CD14-positive monocyte (primary cell): ENCODE results near the gene ERICH4. TPM values are rescaled to one million over a fixed set of nuclear protein-coding genes. Genes with fewer than 3 reads are reported as not detected.

Experiments
- DNase-seq, 3 donors: peaks; one replicate each; pipeline ENCODE4 v3.0.0-alpha.2; 2011 to 2022
- H2AFZ ChIP-seq: 2 replicates; pipeline ENCODE4 v1.6.0; 2012; ENCODE audit warnings: mild to moderate bottlenecking, low read depth, low read length, inconsistent platforms; ENCODE audit not compliant: insufficient read depth, poor library complexity, severe bottlenecking
- H3K27ac ChIP-seq, 2 donors: 1 replicate in 1 of 2; 2 replicates in 1 of 2; pipeline ENCODE4 v1.5.1; 2012 to 2013; ENCODE audit warnings: low read length in 2 of 2, control low read depth in 1 of 2, inconsistent platforms in 1 of 2, low read depth in 1 of 2, mild to moderate bottlenecking in 1 of 2
- H3K27me3 ChIP-seq, 2 donors: one replicate each; pipeline versions ENCODE4 v1.6.0 to v1.6.1; 2011 to 2013; ENCODE audit warnings: low read length in 2 of 2; ENCODE audit not compliant: control insufficient read depth in 2 of 2, insufficient read depth in 2 of 2
- H3K36me3 ChIP-seq, 2 donors: replicated peaks in 1 of 2; 1 replicate in 1 of 2; 2 replicates in 1 of 2; pipeline versions ENCODE4 v1.5.1 to v1.6.1; 2012 to 2013; ENCODE audit warnings: low read length in 2 of 2, control low read depth in 1 of 2, inconsistent platforms in 1 of 2, mild to moderate bottlenecking in 1 of 2; ENCODE audit not compliant: insufficient read depth in 2 of 2, control insufficient read depth in 1 of 2
- H3K4me1 ChIP-seq, 2 donors: 1 replicate in 1 of 2; 2 replicates in 1 of 2; pipeline versions ENCODE4 v1.5.1 to v1.6.1; 2012 to 2013; ENCODE audit warnings: low read length in 2 of 2, control low read depth in 1 of 2, inconsistent platforms in 1 of 2, mild to moderate bottlenecking in 1 of 2, moderate library complexity in 1 of 2; ENCODE audit not compliant: insufficient read depth in 2 of 2, control insufficient read depth in 1 of 2
- H3K4me2 ChIP-seq: replicated peaks from 2 replicates; pipeline ENCODE3; 2012; ENCODE audit warnings: low read length, moderate library complexity, mild to moderate bottlenecking; ENCODE audit not compliant: poor library complexity, severe bottlenecking; ENCODE audit errors: extremely low read depth
- H3K4me3 ChIP-seq, 3 experiments: fragments of 200-600 bp in 1 of 3; sonication (generic) in 1 of 3; replicated peaks in 1 of 3; 1 replicate in 2 of 3; 2 replicates in 1 of 3; pipeline ENCODE4 v1.5.1; 2011 to 2013; ENCODE audit warnings: low read length in 3 of 3, mild to moderate bottlenecking in 3 of 3, control low read depth in 2 of 3, low read depth in 2 of 3, inconsistent platforms in 1 of 3, moderate library complexity in 1 of 3
- H3K79me2 ChIP-seq: 2 replicates; pipeline ENCODE4 v1.6.0; 2012; ENCODE audit warnings: mild to moderate bottlenecking, control low read depth, inconsistent platforms, low read length, moderate library complexity; ENCODE audit not compliant: insufficient read depth
- H3K9ac ChIP-seq: 2 replicates; pipeline ENCODE4 v1.6.0; 2017; ENCODE audit warnings: low read length, mild to moderate bottlenecking; ENCODE audit not compliant: insufficient read depth, poor library complexity, severe bottlenecking
- H3K9me3 ChIP-seq, 2 donors: replicated peaks in 1 of 2; 1 replicate in 1 of 2; 2 replicates in 1 of 2; pipeline versions ENCODE4 v1.5.1 to v1.6.1; 2012 to 2013; ENCODE audit warnings: low read length in 2 of 2, control low read depth in 1 of 2; ENCODE audit not compliant: control insufficient read depth in 1 of 2, insufficient read depth in 1 of 2
- H4K20me1 ChIP-seq: 2 replicates; pipeline ENCODE4 v1.6.0; 2012; ENCODE audit warnings: mild to moderate bottlenecking, low read length, control low read depth, moderate library complexity; ENCODE audit not compliant: insufficient read depth
- H3K27ac Mint-ChIP-seq, 7 donors: one replicate each; pipeline ENCODE4 v1.8.0; 2020; ENCODE audit warnings: mild to moderate bottlenecking in 7 of 7, mixed read lengths in 7 of 7, moderate library complexity in 6 of 7, inconsistent platforms in 2 of 7
- H3K27me3 Mint-ChIP-seq, 3 donors: one replicate each; pipeline ENCODE4 v1.8.0; 2021 to 2022; ENCODE audit warnings: low read depth in 3 of 3, mild to moderate bottlenecking in 3 of 3, mixed read lengths in 3 of 3, moderate library complexity in 3 of 3, inconsistent platforms in 1 of 3
- H3K36me3 Mint-ChIP-seq, 2 donors: one replicate each; pipeline ENCODE4 v1.8.0; 2020; ENCODE audit warnings: mixed read lengths in 2 of 2, inconsistent platforms in 1 of 2, mild to moderate bottlenecking in 1 of 2
- H3K4me1 Mint-ChIP-seq: one replicate; pipeline ENCODE4 v1.8.0; 2020; ENCODE audit warnings: mild to moderate bottlenecking, mixed read lengths
- H3K4me3 Mint-ChIP-seq, 2 donors: one replicate each; pipeline ENCODE4 v1.8.0; 2020; ENCODE audit warnings: mild to moderate bottlenecking in 2 of 2, mixed read lengths in 2 of 2, moderate library complexity in 1 of 2
- H3K9me3 Mint-ChIP-seq, 7 donors: one replicate each; pipeline ENCODE4 v1.8.0; 2020 to 2022; ENCODE audit warnings: mixed read lengths in 7 of 7, mild to moderate bottlenecking in 6 of 7, moderate library complexity in 6 of 7, inconsistent platforms in 2 of 7
- WGBS: methylation state at CpG from one replicate; pipeline ENCODE4 v1.1.5; 2013; ENCODE audit warnings: missing lambda C conversion rate; ENCODE audit not compliant: insufficient coverage; 5-methylcytosine and 5-hydroxymethylcytosine counted together
- intact Hi-C, 2 donors: fragments of 100-400 bp; cut with micrococcal nuclease; formaldehyde crosslinking; loops; one replicate each; pipeline versions ENCODE4 v1.15.0 to v1.15.1; 2023
- polyA plus RNA-seq, 3 donors: library from polyadenylated mRNA; depleted of rRNA in 1 of 3; unstranded in 2 of 3; stranded (reverse) in 1 of 3; fragments of 300-500 nt in 2 of 3; fragments of >200 nt in 1 of 3; fragmentation: Illumina TruSeq in 2 of 3; gene quantifications; 1 replicate in 2 of 3; 2 replicates in 1 of 3; pipeline ENCODE4 v1.2.3, GENCODE V29; 2012 to 2021
- small RNA-seq: library from RNA; depleted of rRNA; stranded (forward); fragments of <200 nt; gene quantifications from one replicate; pipeline ENCODE3, GENCODE V24; 2012; ENCODE audit warnings: low read depth; ENCODE audit not compliant: insufficient read length
- TF ChIP-seq, protein P1 (sequence below): fragments of 200-600 bp; IDR thresholded peaks from one replicate; pipeline ENCODE4 v1.8.0; 2022; ENCODE audit warnings: antibody characterized with exemption, mild to moderate bottlenecking

The ERICH4 gene
- polyA plus RNA-seq, 3 donors, result 0.09 TPM; not detected in 2

GRCh38 chr19:41492843-41493242 is 49.9 kb downstream of the ERICH4 start:
- Mint-ChIP-seq H3K36me3 (no peaks in the 10 kb centered on the region), H3K9me3 (peaks cover 0 to 4% (median 1%) of the 10 kb centered on the region in 7 donors), H3K4me3 (no peak overlapping the region), H3K27me3 (peaks cover 4 to 15% (median 14%) of the 10 kb centered on the region in 3 donors), H3K4me1 (no peaks in the 10 kb centered on the region), H3K27ac (peak overlapping the region in 1 of 7 donors; percentile 0)
- Histone ChIP-seq H4K20me1 (no peaks in the 10 kb centered on the region), H3K36me3 (no peaks in the 10 kb centered on the region), H2AFZ (no peak overlapping the region), H3K9me3 (no peaks in the 10 kb centered on the region), H3K4me1 (no peaks in the 10 kb centered on the region), H3K27me3 (no peaks in the 10 kb centered on the region), H3K4me2 (no peak overlapping the region), H3K9ac (no peak overlapping the region), H3K27ac (no peak overlapping the region), H3K79me2 (no peaks in the 10 kb centered on the region), H3K4me3 (no peak overlapping the region)
- TF ChIP-seq, protein P1, sequence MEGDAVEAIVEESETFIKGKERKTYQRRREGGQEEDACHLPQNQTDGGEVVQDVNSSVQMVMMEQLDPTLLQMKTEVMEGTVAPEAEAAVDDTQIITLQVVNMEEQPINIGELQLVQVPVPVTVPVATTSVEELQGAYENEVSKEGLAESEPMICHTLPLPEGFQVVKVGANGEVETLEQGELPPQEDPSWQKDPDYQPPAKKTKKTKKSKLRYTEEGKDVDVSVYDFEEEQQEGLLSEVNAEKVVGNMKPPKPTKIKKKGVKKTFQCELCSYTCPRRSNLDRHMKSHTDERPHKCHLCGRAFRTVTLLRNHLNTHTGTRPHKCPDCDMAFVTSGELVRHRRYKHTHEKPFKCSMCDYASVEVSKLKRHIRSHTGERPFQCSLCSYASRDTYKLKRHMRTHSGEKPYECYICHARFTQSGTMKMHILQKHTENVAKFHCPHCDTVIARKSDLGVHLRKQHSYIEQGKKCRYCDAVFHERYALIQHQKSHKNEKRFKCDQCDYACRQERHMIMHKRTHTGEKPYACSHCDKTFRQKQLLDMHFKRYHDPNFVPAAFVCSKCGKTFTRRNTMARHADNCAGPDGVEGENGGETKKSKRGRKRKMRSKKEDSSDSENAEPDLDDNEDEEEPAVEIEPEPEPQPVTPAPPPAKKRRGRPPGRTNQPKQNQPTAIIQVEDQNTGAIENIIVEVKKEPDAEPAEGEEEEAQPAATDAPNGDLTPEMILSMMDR, result no peak
- no peak for DNase-seq
- intact Hi-C loops, result no loop called here
- WGBS, result 100% methylated on average over 2 of the region's 5 CpGs

Small RNA genes within 50 kb of the gene (small RNA-seq; reads per million reads assigned to genes)
- gene RF00017, result not detected

Other genes with a start within 250 kb of the ERICH4 start
- 10 to 100 TPM in 2 of 3 donors, 1 to 10 TPM in 1; 8.9 to 20.3 (median 10.3) TPM for gene CYP2S1, start 249.9 kb upstream of the ERICH4 start, polyA plus RNA-seq
- gene AXL, start 223.9 kb upstream of the ERICH4 start, polyA plus RNA-seq, result under 1 TPM in 2 of 3 donors, not detected in 1; 0.05 to 0.07 TPM
- gene HNRNPUL1, start 178.8 kb upstream of the ERICH4 start, polyA plus RNA-seq, result 10 to 100 TPM; 22.6 to 55.3 (median 30.3) TPM
- 10 to 100 TPM in 1 of 3 donors, 1 to 10 TPM in 2; 6.1 to 13.0 (median 8.8) TPM for gene CCDC97, start 133.0 kb upstream of the ERICH4 start, polyA plus RNA-seq
- gene TGFB1, start 89.2 kb upstream of the ERICH4 start, polyA plus RNA-seq, result 100 to 1,000 TPM in 1 of 3 donors, 10 to 100 TPM in 2; 30.6 to 138 (median 42.2) TPM
- 10 to 100 TPM; 12.2 to 32.5 (median 25.1) TPM for gene B9D2, start 79.0 kb upstream of the ERICH4 start, polyA plus RNA-seq
- gene TMEM91, start 66.6 kb upstream of the ERICH4 start, polyA plus RNA-seq, result 100 to 1,000 TPM in 1 of 3 donors, 10 to 100 TPM in 2; 29.1 to 103 (median 34.9) TPM
- 10 to 100 TPM; 24.0 to 58.7 (median 40.5) TPM for gene EXOSC5, start 45.8 kb upstream of the ERICH4 start, polyA plus RNA-seq
- 10 to 100 TPM; 52.4 to 90.1 (median 87.6) TPM for gene BCKDHA, start 45.3 kb upstream of the ERICH4 start, polyA plus RNA-seq
- 10 to 100 TPM in 2 of 3 donors, 1 to 10 TPM in 1; 2.9 to 18.9 (median 17.4) TPM for gene B3GNT8, start 15.8 kb upstream of the ERICH4 start, polyA plus RNA-seq
- 10 to 100 TPM; 33.2 to 48.0 (median 43.8) TPM for gene DMAC2, start 3.2 kb upstream of the ERICH4 start, polyA plus RNA-seq
- 1 to 10 TPM; 2.1 to 6.4 (median 4.1) TPM for gene CEACAM21, start 133.0 kb downstream of the ERICH4 start, polyA plus RNA-seq
- gene CEACAM4, start 183.9 kb downstream of the ERICH4 start, polyA plus RNA-seq, result 10 to 100 TPM; 23.1 to 40.7 (median 27.5) TPM
- gene CEACAM7, start 245.1 kb downstream of the ERICH4 start, polyA plus RNA-seq, result not detected